Body of pancreas (tissue), 4 donors: ENCODE data around the gene ZNF629. TPM values are rescaled to one million over a fixed set of nuclear protein-coding genes. Genes with fewer than 3 reads are reported as not detected.

Experiments
- ATAC-seq: fragments of 150-250 bp; one replicate; pipeline ENCODE4 v1.9.1; 2016
- DNase-seq, 4 donors: peaks; one replicate each; pipeline ENCODE4 v3.0.0-alpha.2; 2019
- H3K27ac ChIP-seq, 4 donors: fragments of 200-600 bp; sonication (generic); 1 replicate in 3 of 4; 2 replicates in 1 of 4; pipeline versions ENCODE4 v1.5.1 to v1.6.1; 2016 to 2019; ENCODE audit warnings: mild to moderate bottlenecking in 1 of 4, mixed read lengths in 1 of 4, moderate library complexity in 1 of 4
- H3K27me3 ChIP-seq, 2 donors: fragments of 200-600 bp; sonication (generic); one replicate each; pipeline ENCODE4 v1.6.0; 2016; ENCODE audit warnings: mild to moderate bottlenecking in 1 of 2
- H3K36me3 ChIP-seq, 2 donors: fragments of 200-600 bp; sonication (generic); replicated peaks in 1 of 2; 2 replicates each; pipeline ENCODE4 v1.5.1; 2016; ENCODE audit warnings: low read depth in 2 of 2; ENCODE audit not compliant: insufficient read depth in 1 of 2
- H3K4me1 ChIP-seq: fragments of 200-600 bp; sonication (generic); one replicate; pipeline ENCODE4 v1.6.0; 2016
- H3K4me3 ChIP-seq, 2 donors: fragments of 200-600 bp; sonication (generic); 1 replicate in 1 of 2; 2 replicates in 1 of 2; pipeline ENCODE4 v1.5.1; 2016 to 2019
- H3K9me3 ChIP-seq, 3 donors: fragments of 200-600 bp; sonication (generic); 1 replicate in 2 of 3; 2 replicates in 1 of 3; pipeline ENCODE4 v1.5.1; 2016
- POLR2A ChIP-seq, 3 donors: fragments of 450-650 bp; IDR thresholded peaks; one replicate each; pipeline ENCODE4 v1.6.1; 2016; ENCODE audit warnings: antibody characterized with exemption in 3 of 3, mild to moderate bottlenecking in 2 of 3
- WGBS, 2 donors: methylation state at CpG; one replicate each; pipeline ENCODE4 v1.1.5; 2017; 5-methylcytosine and 5-hydroxymethylcytosine counted together
- intact Hi-C: fragments of 100-400 bp; cut with DNase I; formaldehyde crosslinking; loops from one replicate; pipeline ENCODE4 v1.15.1; 2023
- total RNA-seq, 2 donors: library from RNA; depleted of rRNA; stranded (reverse); fragments of >200 nt; gene quantifications; one replicate each; pipeline ENCODE4 v1.1.0, GENCODE V29; 2016
- TF ChIP-seq, protein P1 (sequence below), 7 experiments: fragments of 450-650 bp in 4 of 7; fragments of 200-600 bp in 3 of 7; sonication (generic) in 3 of 7; IDR thresholded peaks; one replicate each; pipeline ENCODE4 v1.5.1; 2016 to 2019; ENCODE audit warnings: antibody characterized with exemption in 7 of 7

Gene ZNF629
- total RNA-seq, 2 donors from 2014 or later: 8.6 to 9.2 TPM

DNA sequence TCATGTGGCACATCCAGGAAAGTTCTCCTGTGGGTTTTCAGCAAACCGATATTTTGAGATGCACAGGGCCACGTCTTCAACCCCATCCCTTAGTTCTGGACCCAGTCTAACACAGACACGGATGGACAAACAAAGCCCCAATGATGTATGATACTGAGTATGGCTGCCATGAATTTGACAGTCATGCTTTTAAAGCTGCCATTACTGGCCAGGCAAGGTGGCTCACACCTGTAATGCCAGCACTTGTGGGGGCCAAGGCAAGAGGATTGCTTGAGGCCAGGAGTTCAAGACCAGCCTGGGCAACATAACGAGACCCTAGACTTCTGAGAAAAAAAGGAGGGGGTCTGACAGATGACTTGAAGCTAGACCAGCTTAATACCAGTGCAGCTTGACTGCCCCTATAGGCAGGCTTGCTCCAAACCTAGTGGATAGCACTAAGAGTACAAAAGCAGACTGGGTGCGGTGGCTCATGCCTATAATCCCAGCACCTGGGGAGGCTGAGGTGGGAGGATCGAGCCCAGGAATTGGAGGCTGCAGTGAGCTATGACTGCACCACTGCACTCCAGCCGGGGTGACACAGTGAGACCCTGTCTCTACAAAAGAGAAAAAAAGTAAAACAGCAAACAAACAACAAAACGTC, 10.8 kb upstream of the ZNF629 start:
- no peaks in the 10 kb centered on the region for H3K4me1 ChIP-seq
- no peaks in the 10 kb centered on the region for H3K27me3 ChIP-seq
- H3K4me3 ChIP-seq: no peak overlapping the region
- no peaks in the 10 kb centered on the region for H3K9me3 ChIP-seq
- intact Hi-C loops: no loop called here
- DNase-seq: no peak
- ATAC-seq: no peak
- no peak overlapping the region for H3K27ac ChIP-seq
- WGBS, 2 donors: 69 to 71% methylated on average over 8 of the region's 8 CpGs
- no peaks in the 10 kb centered on the region for H3K36me3 ChIP-seq
- TF ChIP-seq, protein P1, sequence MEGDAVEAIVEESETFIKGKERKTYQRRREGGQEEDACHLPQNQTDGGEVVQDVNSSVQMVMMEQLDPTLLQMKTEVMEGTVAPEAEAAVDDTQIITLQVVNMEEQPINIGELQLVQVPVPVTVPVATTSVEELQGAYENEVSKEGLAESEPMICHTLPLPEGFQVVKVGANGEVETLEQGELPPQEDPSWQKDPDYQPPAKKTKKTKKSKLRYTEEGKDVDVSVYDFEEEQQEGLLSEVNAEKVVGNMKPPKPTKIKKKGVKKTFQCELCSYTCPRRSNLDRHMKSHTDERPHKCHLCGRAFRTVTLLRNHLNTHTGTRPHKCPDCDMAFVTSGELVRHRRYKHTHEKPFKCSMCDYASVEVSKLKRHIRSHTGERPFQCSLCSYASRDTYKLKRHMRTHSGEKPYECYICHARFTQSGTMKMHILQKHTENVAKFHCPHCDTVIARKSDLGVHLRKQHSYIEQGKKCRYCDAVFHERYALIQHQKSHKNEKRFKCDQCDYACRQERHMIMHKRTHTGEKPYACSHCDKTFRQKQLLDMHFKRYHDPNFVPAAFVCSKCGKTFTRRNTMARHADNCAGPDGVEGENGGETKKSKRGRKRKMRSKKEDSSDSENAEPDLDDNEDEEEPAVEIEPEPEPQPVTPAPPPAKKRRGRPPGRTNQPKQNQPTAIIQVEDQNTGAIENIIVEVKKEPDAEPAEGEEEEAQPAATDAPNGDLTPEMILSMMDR (IDR thresholded peaks at IDR 0.05): no peak
- TF ChIP-seq POLR2A (IDR thresholded peaks at IDR 0.05): no peak

DNA sequence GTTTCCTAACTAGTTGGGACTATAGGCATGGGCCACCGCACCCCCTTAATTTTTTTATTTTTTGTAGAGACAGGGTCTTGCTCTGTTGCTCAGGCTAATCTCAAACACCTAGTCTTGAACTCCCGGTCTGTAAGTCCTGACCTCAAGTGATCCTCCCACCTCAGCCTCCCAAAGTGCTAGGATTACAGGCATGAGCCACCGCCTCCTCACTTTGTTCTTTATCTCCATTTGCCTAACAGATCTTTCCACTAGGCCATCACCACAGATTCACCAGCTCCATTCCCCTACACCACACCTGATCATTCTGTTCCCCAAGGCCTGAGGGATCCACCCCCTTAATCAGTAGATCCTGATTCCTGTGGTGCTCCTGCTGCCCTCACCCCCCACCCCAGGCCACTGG, 7.6 kb upstream of the ZNF629 start:
- no peak for ATAC-seq
- TF ChIP-seq, protein P1 (IDR thresholded peaks at IDR 0.05): no peak
- no peak for TF ChIP-seq POLR2A (IDR thresholded peaks at IDR 0.05)
- intact Hi-C loops: no loop called here

DNA sequence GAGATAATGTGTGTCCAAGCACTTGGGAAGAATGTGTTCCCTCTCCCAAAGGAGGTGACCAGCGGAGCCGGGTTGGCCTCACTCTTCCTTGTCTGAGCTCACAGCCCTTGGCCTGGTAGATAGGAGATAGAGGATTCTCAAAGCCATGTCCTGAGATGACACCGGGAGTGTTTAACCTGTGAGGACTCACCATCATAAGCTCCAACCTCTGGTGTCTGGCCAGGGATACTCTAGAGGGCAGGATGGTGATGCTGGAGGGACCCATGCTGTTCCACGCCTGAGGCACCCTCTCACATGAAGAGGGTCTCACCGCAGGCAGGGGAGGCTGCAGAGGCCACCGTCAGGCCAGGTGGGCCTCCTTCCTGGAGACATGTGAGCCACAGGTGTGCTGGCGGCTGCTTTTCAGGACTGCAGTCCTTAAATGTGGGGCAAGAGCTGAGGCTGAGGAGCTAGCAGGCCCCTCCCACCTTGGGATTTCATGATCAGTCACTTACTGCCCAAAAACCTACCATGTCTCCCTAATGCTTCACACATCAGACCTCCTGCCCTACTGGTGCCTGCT, 6.6 kb upstream of the ZNF629 start:
- Histone ChIP-seq H3K36me3 (no peaks in the 10 kb centered on the region), H3K27ac (no peak overlapping the region), H3K4me3 (no peak overlapping the region), H3K4me1 (no peaks in the 10 kb centered on the region), H3K9me3 (no peaks in the 10 kb centered on the region), H3K27me3 (no peaks in the 10 kb centered on the region)
- ATAC-seq (no peak), DNase-seq (no peak)
- intact Hi-C loops: no loop called here
- TF ChIP-seq, protein P1 (IDR thresholded peaks at IDR 0.05): no peak
- no peak for TF ChIP-seq POLR2A (IDR thresholded peaks at IDR 0.05)
- WGBS, 2 donors: 82 to 96% methylated on average over 4 to 6 of the region's 7 CpGs

More for the DNA sequence above, 7.6 kb upstream of the ZNF629 start:
- no peaks in the 10 kb centered on the region for H3K9me3 ChIP-seq
- no peaks in the 10 kb centered on the region for H3K36me3 ChIP-seq
- H3K27ac ChIP-seq: no peak overlapping the region
- DNase-seq: no peak
- H3K27me3 ChIP-seq: no peaks in the 10 kb centered on the region
- no peak overlapping the region for H3K4me3 ChIP-seq
- H3K4me1 ChIP-seq: no peaks in the 10 kb centered on the region
- 90 to 97% methylated on average over 3 of the region's 3 CpGs for WGBS, 2 donors

DNA sequence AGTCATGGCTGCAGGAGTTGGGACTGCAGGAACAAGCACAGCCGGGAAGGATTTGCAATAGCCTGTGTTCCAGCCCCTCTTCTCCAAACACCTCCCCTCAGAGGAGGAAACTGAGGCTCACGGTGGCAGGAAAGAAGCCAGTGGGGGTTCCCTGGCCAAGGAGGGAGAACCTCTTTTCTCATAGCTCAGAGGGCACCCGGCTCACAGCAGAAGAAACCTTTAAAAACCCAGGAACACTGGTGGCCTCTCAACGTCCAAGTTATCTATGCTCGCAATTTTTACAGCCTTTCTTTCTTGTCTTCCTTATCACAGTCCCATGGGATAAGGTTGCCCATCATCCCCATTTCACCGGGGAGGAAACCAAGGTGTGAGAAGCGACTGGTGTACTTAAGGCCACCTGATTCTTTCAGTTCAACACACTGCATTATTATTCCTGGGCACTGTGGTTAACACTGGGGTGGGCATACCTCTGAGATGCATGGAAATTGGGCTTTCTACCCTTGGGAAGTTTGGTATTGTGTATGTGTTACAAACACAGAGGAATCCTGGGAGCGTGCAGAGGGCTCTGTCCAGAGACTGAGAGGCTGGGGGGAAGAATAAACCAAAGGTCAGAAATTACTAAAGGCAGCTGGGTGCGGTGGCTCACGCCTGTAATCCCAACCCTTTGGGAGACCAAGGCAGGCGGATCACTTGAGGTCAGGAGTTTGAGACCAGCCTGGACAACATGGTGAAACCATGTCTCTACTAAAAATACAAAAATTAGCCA, 791 bp upstream of the ZNF629 start:
- WGBS, 2 donors: 47% methylated on average over 11 of the region's 11 CpGs
- Histone ChIP-seq H3K4me1 (peaks cover 21% of the 10 kb centered on the region), H3K27ac (peak overlapping the region in 3 of 4 donors; percentile 77 to 89 (median 83)), H3K36me3 (peaks cover 0 to 2% of the 10 kb centered on the region in 2 donors), H3K4me3 (peak overlapping the region; percentile 95 to 99), H3K27me3 (no peaks in the 10 kb centered on the region), H3K9me3 (no peaks in the 10 kb centered on the region)
- ATAC-seq (peak; percentile 3), DNase-seq (no peak)
- intact Hi-C loops: no loop called here
- TF ChIP-seq POLR2A (IDR thresholded peaks at IDR 0.05): no peak
- TF ChIP-seq, protein P1 (IDR thresholded peaks at IDR 0.05): peak in 2 of 7 experiments; percentile 15 to 24
